Activated T-cell treated with anti-CD3 and anti-CD28 coated beads for 24 hours (primary cell): ENCODE data around the gene GPHA2.
A peak's percentile ranks its signal among the peaks of the same experiment; 100 is the strongest.

Experiments
- DNase-seq: peaks from one replicate; pipeline ENCODE4 v3.0.0-alpha.2; 2020; ENCODE audit warnings: low read depth

GPHA2 gene

GRCh38 chr11:64890522-64890939 lies 45.2 kb downstream of the GPHA2 start:
- no peak for DNase-seq

- DNase-seq, result no peak
Observed at GRCh38 chr11:64888729-64889511, 46.8 kb downstream of the GPHA2 start.

- no peak for DNase-seq
Observed at GRCh38 chr11:64888406-64888728, 47.3 kb downstream of the GPHA2 start.

- DNase-seq, result peak; percentile 77
Observed at GRCh38 chr11:64887757-64888405, 47.8 kb downstream of the GPHA2 start.

DNA sequence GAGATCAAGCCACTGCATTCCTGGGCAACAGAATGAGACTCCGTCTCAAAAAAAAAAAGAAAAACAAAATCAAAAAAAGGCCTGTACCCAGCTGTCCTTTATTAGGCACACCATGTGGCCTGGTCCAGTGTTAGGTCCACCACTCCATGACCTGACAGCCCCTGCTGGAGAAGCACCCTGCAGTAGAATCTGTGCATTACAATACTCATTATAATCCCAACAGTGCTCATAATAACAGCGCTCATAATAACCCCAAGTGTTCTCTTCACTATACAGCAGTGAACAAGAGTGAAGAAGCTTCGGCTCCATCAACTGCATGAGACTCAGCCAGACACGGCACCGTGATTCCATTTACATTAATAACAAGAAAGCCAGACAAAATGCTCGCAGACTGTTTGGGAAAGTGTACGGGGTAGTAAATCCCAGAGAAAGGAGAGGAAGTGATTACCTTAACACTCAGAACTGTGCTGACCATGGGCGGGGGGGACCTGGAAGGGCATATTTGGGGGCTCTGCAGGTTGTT lies 48.4 kb downstream of the GPHA2 start:
- no peak for DNase-seq

DNA sequence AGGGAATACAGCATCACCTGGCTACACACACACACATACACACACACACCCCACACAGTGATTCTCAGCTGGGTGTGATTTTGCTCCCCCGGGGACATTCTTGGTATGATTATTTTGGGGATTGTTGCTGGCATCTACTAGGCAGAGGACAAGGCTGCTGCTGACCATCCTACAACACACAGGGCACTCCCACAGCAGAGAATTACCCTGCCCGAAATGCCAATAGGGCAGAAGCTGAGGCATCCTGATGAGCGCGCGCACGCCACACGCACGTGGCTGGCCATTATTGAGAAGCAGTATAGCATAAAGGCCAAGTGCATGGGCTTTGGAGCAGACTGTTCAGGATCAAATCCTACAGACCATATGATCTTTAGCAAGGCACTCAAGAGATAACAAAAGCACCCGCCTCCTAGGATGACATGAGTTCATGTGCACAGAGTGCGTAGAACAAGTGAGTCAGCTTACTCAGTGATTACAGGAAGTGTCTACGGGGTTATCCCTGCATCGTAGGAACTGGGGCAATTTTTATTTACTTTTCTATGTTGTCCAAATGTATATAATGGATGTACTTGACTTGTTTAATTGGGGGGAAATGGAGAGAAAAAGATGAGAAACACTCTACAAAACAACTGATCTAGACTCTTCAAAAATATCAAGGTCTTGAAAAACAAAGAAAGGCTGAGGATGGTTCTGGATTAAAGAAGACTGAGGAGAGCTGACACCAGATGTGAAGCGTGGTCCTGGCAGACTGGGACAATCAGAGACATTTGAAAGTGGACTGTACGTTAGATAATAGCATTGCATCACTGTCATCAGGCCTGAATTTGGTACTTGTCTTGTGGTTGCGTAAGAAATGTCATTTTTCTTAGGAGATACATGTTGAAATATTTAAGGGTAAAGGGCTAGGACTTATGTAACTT lies 50.1 kb downstream of the GPHA2 start:
- DNase-seq, result no peak
